ENCODE data around the gene SEC24B.

DNA sequence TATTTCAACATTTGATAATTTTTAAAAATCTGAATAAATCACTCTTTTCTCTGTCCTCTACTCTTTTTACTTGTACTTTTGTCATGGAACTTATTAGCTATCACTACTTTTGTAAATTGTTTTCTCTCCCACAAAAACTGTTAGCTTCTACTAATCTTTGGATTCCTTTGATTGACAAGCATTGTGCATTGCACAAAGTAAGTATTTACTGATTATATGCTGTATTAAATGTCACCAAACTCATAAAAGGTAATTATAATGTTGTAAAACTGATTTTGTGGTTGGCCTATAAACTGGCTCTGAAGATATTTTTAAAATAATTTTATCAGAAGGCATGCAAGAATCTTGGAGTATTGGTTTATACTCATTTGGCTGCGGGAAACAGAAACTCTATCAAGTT, 15.0 kb upstream of the SEC24B start:
- TF ChIP-seq POLR2A (IDR thresholded peaks at IDR 0.05) (no peak), EP300 (IDR thresholded peaks at IDR 0.05) (no peak)
- TF ChIP-seq, protein P1, sequence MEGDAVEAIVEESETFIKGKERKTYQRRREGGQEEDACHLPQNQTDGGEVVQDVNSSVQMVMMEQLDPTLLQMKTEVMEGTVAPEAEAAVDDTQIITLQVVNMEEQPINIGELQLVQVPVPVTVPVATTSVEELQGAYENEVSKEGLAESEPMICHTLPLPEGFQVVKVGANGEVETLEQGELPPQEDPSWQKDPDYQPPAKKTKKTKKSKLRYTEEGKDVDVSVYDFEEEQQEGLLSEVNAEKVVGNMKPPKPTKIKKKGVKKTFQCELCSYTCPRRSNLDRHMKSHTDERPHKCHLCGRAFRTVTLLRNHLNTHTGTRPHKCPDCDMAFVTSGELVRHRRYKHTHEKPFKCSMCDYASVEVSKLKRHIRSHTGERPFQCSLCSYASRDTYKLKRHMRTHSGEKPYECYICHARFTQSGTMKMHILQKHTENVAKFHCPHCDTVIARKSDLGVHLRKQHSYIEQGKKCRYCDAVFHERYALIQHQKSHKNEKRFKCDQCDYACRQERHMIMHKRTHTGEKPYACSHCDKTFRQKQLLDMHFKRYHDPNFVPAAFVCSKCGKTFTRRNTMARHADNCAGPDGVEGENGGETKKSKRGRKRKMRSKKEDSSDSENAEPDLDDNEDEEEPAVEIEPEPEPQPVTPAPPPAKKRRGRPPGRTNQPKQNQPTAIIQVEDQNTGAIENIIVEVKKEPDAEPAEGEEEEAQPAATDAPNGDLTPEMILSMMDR (IDR thresholded peaks at IDR 0.05): no peak

Data from ovary (tissue), 3 donors.